ENCODE data around the gene CHRNA4.

DNA sequence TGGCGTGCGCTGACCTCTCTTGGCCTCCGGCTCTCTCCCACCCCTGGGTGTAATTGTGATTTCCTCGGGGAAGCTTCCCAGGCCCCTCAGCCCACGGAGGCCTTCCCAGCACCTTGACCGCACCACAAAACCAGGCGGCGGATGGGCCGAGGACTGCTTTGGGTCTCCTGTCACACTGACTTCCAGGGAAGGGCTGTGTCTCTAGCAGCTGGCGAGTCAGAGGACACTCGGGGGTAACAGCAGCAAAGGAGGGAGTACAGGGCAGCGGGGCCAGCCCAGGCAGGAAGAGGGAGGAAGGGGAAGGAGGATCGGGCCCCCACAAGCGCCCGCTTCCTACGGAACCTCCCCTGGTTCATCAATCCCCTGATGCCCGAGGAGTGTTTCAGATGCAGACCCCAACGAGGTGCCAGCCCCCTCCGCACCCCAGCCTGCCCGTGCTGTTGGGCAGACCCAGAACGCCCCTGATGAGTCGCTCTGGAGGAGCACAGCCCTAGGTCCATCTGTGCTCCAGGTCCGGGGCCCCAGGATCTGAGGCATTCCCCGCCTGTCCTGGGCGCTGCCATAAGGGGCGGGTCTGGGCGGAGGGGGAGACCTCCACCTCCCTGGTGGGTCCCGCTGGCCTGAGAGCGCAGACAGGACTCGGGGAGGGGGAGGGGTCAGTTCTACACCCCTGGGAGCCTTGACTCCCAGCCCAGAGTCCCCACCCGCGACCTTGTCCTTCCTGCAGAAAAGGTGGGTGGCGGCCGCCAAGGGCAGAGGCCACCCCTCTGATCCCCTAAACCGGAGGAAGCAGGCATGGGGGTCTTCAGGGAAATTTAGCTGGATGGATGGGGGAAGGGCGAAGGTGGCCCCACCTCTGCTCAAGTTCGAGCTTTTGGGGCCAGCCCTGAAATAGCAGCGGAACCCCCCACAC is 956 bp downstream of the CHRNA4 start:
- TF ChIP-seq, protein P1, sequence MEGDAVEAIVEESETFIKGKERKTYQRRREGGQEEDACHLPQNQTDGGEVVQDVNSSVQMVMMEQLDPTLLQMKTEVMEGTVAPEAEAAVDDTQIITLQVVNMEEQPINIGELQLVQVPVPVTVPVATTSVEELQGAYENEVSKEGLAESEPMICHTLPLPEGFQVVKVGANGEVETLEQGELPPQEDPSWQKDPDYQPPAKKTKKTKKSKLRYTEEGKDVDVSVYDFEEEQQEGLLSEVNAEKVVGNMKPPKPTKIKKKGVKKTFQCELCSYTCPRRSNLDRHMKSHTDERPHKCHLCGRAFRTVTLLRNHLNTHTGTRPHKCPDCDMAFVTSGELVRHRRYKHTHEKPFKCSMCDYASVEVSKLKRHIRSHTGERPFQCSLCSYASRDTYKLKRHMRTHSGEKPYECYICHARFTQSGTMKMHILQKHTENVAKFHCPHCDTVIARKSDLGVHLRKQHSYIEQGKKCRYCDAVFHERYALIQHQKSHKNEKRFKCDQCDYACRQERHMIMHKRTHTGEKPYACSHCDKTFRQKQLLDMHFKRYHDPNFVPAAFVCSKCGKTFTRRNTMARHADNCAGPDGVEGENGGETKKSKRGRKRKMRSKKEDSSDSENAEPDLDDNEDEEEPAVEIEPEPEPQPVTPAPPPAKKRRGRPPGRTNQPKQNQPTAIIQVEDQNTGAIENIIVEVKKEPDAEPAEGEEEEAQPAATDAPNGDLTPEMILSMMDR (IDR thresholded peaks at IDR 0.05 in 2 of 3, conservative IDR thresholded peaks at IDR 0.05 in 1 of 3; ENCODE audit: control insufficient read depth in 2 of 3, extremely low read depth in 1 of 3, insufficient read depth in 1 of 3, low read depth in 3 of 3, low read length in 3 of 3) = no peak
- TF ChIP-seq TAF1 (IDR thresholded peaks at IDR 0.05; ENCODE audit: borderline replicate concordance, low read depth, low read length) (no peak), CEBPB (IDR thresholded peaks at IDR 0.05; ENCODE audit: borderline replicate concordance in 1 of 2, low read depth in 2 of 2, low read length in 2 of 2) (no peak), ZNF24 (IDR thresholded peaks at IDR 0.05) (no peak), YBX1 (IDR thresholded peaks at IDR 0.05) (no peak), EZH2 (IDR thresholded peaks at IDR 0.05; ENCODE audit: borderline replicate concordance, control insufficient read depth, low read depth, low read length) (no peak), TBL1XR1 (IDR thresholded peaks at IDR 0.05; ENCODE audit: low read depth, low read length) (no peak), RAD21 (IDR thresholded peaks at IDR 0.05; ENCODE audit: insufficient read depth, low read depth, low read length) (no peak), ETV6 (conservative IDR thresholded peaks at IDR 0.05 in 1 of 2, IDR thresholded peaks at IDR 0.05 in 1 of 2; ENCODE audit: borderline replicate concordance in 1 of 2, low read depth in 1 of 2) (no peak)
- TF ChIP-seq, protein P2, sequence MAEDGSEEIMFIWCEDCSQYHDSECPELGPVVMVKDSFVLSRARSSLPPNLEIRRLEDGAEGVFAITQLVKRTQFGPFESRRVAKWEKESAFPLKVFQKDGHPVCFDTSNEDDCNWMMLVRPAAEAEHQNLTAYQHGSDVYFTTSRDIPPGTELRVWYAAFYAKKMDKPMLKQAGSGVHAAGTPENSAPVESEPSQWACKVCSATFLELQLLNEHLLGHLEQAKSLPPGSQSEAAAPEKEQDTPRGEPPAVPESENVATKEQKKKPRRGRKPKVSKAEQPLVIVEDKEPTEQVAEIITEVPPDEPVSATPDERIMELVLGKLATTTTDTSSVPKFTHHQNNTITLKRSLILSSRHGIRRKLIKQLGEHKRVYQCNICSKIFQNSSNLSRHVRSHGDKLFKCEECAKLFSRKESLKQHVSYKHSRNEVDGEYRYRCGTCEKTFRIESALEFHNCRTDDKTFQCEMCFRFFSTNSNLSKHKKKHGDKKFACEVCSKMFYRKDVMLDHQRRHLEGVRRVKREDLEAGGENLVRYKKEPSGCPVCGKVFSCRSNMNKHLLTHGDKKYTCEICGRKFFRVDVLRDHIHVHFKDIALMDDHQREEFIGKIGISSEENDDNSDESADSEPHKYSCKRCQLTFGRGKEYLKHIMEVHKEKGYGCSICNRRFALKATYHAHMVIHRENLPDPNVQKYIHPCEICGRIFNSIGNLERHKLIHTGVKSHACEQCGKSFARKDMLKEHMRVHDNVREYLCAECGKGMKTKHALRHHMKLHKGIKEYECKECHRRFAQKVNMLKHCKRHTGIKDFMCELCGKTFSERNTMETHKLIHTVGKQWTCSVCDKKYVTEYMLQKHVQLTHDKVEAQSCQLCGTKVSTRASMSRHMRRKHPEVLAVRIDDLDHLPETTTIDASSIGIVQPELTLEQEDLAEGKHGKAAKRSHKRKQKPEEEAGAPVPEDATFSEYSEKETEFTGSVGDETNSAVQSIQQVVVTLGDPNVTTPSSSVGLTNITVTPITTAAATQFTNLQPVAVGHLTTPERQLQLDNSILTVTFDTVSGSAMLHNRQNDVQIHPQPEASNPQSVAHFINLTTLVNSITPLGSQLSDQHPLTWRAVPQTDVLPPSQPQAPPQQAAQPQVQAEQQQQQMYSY (CRISPR knock-in tag; IDR thresholded peaks at IDR 0.05) = no peak
- TF ChIP-seq, protein P3, sequence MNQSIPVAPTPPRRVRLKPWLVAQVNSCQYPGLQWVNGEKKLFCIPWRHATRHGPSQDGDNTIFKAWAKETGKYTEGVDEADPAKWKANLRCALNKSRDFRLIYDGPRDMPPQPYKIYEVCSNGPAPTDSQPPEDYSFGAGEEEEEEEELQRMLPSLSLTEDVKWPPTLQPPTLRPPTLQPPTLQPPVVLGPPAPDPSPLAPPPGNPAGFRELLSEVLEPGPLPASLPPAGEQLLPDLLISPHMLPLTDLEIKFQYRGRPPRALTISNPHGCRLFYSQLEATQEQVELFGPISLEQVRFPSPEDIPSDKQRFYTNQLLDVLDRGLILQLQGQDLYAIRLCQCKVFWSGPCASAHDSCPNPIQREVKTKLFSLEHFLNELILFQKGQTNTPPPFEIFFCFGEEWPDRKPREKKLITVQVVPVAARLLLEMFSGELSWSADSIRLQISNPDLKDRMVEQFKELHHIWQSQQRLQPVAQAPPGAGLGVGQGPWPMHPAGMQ (IDR thresholded peaks at IDR 0.05; ENCODE audit: borderline replicate concordance) = no peak
